ENCODE measurements around the gene CCDC60. TPM values are rescaled to one million over a fixed set of nuclear protein-coding genes. Genes with fewer than 3 reads are reported as not detected.

The CCDC60 gene
- polyA plus RNA-seq, 3 donors = not detected

GRCh38 chr12:119322301-119322723, 12.2 kb upstream of the CCDC60 start:
- no peaks in the 10 kb centered on the region for H4K20me1 ChIP-seq (ENCODE audit: insufficient read depth, low read length)
- H3K36me3 ChIP-seq (replicated peaks in 1 of 2; ENCODE audit: control insufficient read depth in 1 of 2, insufficient read depth in 2 of 2, low read length in 2 of 2) = no peaks in the 10 kb centered on the region
- Mint-ChIP-seq H3K27ac (no peak overlapping the region), H3K4me1 (no peaks in the 10 kb centered on the region), H3K27me3 (ENCODE audit: low read depth in 3 of 3) (peaks cover 0 to 7% (median 2%) of the 10 kb centered on the region in 3 donors), H3K36me3 (no peaks in the 10 kb centered on the region), H3K9me3 (peaks cover 0 to 7% (median 2%) of the 10 kb centered on the region in 7 donors), H3K4me3 (no peak overlapping the region)
- H3K79me2 ChIP-seq (ENCODE audit: insufficient read depth, low read length) = no peaks in the 10 kb centered on the region
- 94% methylated on average over 7 of the region's 7 CpGs for WGBS (ENCODE audit: insufficient coverage)
- no peaks in the 10 kb centered on the region for H3K9me3 ChIP-seq (replicated peaks in 1 of 2; ENCODE audit: control insufficient read depth in 1 of 2, insufficient read depth in 1 of 2, low read length in 2 of 2)
- no peak overlapping the region for H3K4me2 ChIP-seq (replicated peaks; ENCODE audit: extremely low read depth, low read length, poor library complexity, severe bottlenecking)
- no peak overlapping the region for H3K4me3 ChIP-seq (replicated peaks in 1 of 3; ENCODE audit: low read depth in 2 of 3, low read length in 3 of 3)
- DNase-seq = no peak
- intact Hi-C loops (cut with micrococcal nuclease) = no loop called here
- no peaks in the 10 kb centered on the region for H3K4me1 ChIP-seq (ENCODE audit: control insufficient read depth in 1 of 2, insufficient read depth in 2 of 2, low read length in 2 of 2)
- H3K27me3 ChIP-seq (ENCODE audit: control insufficient read depth in 2 of 2, insufficient read depth in 2 of 2, low read length in 2 of 2) = no peaks in the 10 kb centered on the region
- no peak for TF ChIP-seq CTCF (IDR thresholded peaks at IDR 0.05)
- H2AFZ ChIP-seq (ENCODE audit: insufficient read depth, low read depth, low read length, poor library complexity, severe bottlenecking) = no peak overlapping the region
- H3K9ac ChIP-seq (ENCODE audit: insufficient read depth, low read length, poor library complexity, severe bottlenecking) = no peak overlapping the region
- H3K27ac ChIP-seq (ENCODE audit: low read depth in 1 of 2, low read length in 2 of 2) = no peak overlapping the region

- Histone ChIP-seq H3K9me3 (replicated peaks in 1 of 2; ENCODE audit: control insufficient read depth in 1 of 2, insufficient read depth in 1 of 2, low read length in 2 of 2) (no peaks in the 10 kb centered on the region), H3K79me2 (ENCODE audit: insufficient read depth, low read length) (no peaks in the 10 kb centered on the region), H3K27me3 (ENCODE audit: control insufficient read depth in 2 of 2, insufficient read depth in 2 of 2, low read length in 2 of 2) (no peaks in the 10 kb centered on the region), H3K36me3 (replicated peaks in 1 of 2; ENCODE audit: control insufficient read depth in 1 of 2, insufficient read depth in 2 of 2, low read length in 2 of 2) (no peaks in the 10 kb centered on the region), H4K20me1 (ENCODE audit: insufficient read depth, low read length) (no peaks in the 10 kb centered on the region), H3K27ac (ENCODE audit: low read depth in 1 of 2, low read length in 2 of 2) (no peak overlapping the region), H3K4me1 (ENCODE audit: control insufficient read depth in 1 of 2, insufficient read depth in 2 of 2, low read length in 2 of 2) (no peaks in the 10 kb centered on the region), H3K4me3 (replicated peaks in 1 of 3; ENCODE audit: low read depth in 2 of 3, low read length in 3 of 3) (no peak overlapping the region), H2AFZ (ENCODE audit: insufficient read depth, low read depth, low read length, poor library complexity, severe bottlenecking) (no peak overlapping the region), H3K4me2 (replicated peaks; ENCODE audit: extremely low read depth, low read length, poor library complexity, severe bottlenecking) (no peak overlapping the region), H3K9ac (ENCODE audit: insufficient read depth, low read length, poor library complexity, severe bottlenecking) (no peak overlapping the region)
- DNase-seq = no peak
- Mint-ChIP-seq H3K4me1 (no peaks in the 10 kb centered on the region), H3K27me3 (ENCODE audit: low read depth in 3 of 3) (peaks cover 0 to 4% (median 0%) of the 10 kb centered on the region in 3 donors), H3K36me3 (no peaks in the 10 kb centered on the region), H3K27ac (no peak overlapping the region), H3K9me3 (peaks cover 0 to 10% (median 5%) of the 10 kb centered on the region in 7 donors), H3K4me3 (no peak overlapping the region)
- no peak for TF ChIP-seq CTCF (IDR thresholded peaks at IDR 0.05)
- intact Hi-C loops (cut with micrococcal nuclease) = no loop called here
- WGBS (ENCODE audit: insufficient coverage) = 83% methylated on average over 1 of the region's 1 CpG
Measured at GRCh38 chr12:119325813-119326212, 8.7 kb upstream of the CCDC60 start.

Data from CD14-positive monocyte (primary cell).